Natural killer cell (primary cell): ENCODE measurements around the gene FAM151A. TPM values are rescaled to one million over a fixed set of nuclear protein-coding genes. Genes with fewer than 3 reads are reported as not detected.

Experiments
- ATAC-seq, 3 donors: fragments of 150-1000 bp in 2 of 3; fragments of 200-7000 bp in 1 of 3; cut with Tn5 transposase; 1 replicate in 1 of 3; 2 replicates in 2 of 3; pipeline ENCODE4 v1.10.0; 2021; ENCODE audit warnings: mild to moderate bottlenecking in 2 of 3, moderate library complexity in 2 of 3
- DNase-seq, 2 donors: peaks; one replicate each; pipeline versions ENCODE4 v3.0.0 to v3.0.0-alpha.2; 2013 to 2021; ENCODE audit warnings: mixed read lengths in 1 of 2
- H3K27ac ChIP-seq: one replicate; pipeline ENCODE4 v1.5.1; 2013; ENCODE audit warnings: mild to moderate bottlenecking, low read length
- H3K27me3 ChIP-seq: one replicate; pipeline ENCODE4 v1.6.1; 2013; ENCODE audit warnings: low read length; ENCODE audit not compliant: control insufficient read depth, insufficient read depth
- H3K36me3 ChIP-seq: one replicate; pipeline ENCODE4 v1.6.1; 2013; ENCODE audit warnings: low read length; ENCODE audit not compliant: control insufficient read depth, insufficient read depth
- H3K4me1 ChIP-seq: one replicate; pipeline ENCODE4 v1.6.1; 2013; ENCODE audit warnings: low read length; ENCODE audit not compliant: control insufficient read depth, insufficient read depth
- H3K4me3 ChIP-seq: one replicate; pipeline ENCODE4 v1.5.1; 2013; ENCODE audit warnings: low read length
- H3K9me3 ChIP-seq: one replicate; pipeline ENCODE4 v1.6.1; 2013; ENCODE audit warnings: low read length; ENCODE audit not compliant: control insufficient read depth, insufficient read depth
- H3K27ac Mint-ChIP-seq, 2 donors: one replicate each; pipeline ENCODE4 v1.8.0; 2022; ENCODE audit warnings: mild to moderate bottlenecking in 2 of 2, mixed read lengths in 2 of 2, moderate library complexity in 1 of 2
- H3K27me3 Mint-ChIP-seq, 2 donors: one replicate each; pipeline ENCODE4 v1.8.0; 2022; ENCODE audit warnings: low read depth in 2 of 2, mixed read lengths in 2 of 2
- H3K36me3 Mint-ChIP-seq: one replicate; pipeline ENCODE4 v1.8.0; 2022; ENCODE audit warnings: mixed read lengths
- H3K4me1 Mint-ChIP-seq, 2 donors: one replicate each; pipeline ENCODE4 v1.8.0; 2022; ENCODE audit warnings: mixed read lengths in 2 of 2
- H3K4me3 Mint-ChIP-seq: one replicate; pipeline ENCODE4 v1.8.0; 2022; ENCODE audit warnings: mild to moderate bottlenecking, moderate library complexity, mixed read lengths
- H3K9me3 Mint-ChIP-seq, 2 donors: one replicate each; pipeline ENCODE4 v1.8.0; 2022; ENCODE audit warnings: mixed read lengths in 2 of 2
- CTCF ChIP-seq: fragments of 200-600 bp; IDR thresholded peaks from one replicate; pipeline ENCODE4 v1.8.0; 2022; ENCODE audit warnings: antibody characterized with exemption
- WGBS: methylation state at CpG from one replicate; pipeline ENCODE4 v1.1.7; 2013; ENCODE audit warnings: missing lambda C conversion rate; ENCODE audit not compliant: insufficient coverage; 5-methylcytosine and 5-hydroxymethylcytosine counted together
- intact Hi-C: fragments of 100-400 bp; cut with micrococcal nuclease; formaldehyde crosslinking; loops from one replicate; pipeline ENCODE4 v1.14.2; 2022
- total RNA-seq, 4 donors: library from RNA; stranded (reverse); fragments of 120-200 nt in 1 of 4; gene quantifications; one replicate each; pipeline versions ENCODE4 v1.2.3 to v1.2.4, GENCODE V29; 2013 to 2022

The FAM151A gene
- total RNA-seq, 3 donors from 2014 or later (not counting 1 experiment from before 2014, with no cell fraction given), result not detected

GRCh38 chr1:54667797-54668196, 44.5 kb upstream of the FAM151A start:
- no peak overlapping the region for H3K27ac Mint-ChIP-seq
- intact Hi-C loops, result no loop called here
- no peak overlapping the region for H3K27ac ChIP-seq
- H3K36me3 Mint-ChIP-seq, result no peaks in the 10 kb centered on the region
- 89% methylated on average over 2 of the region's 2 CpGs for WGBS
- H3K4me1 Mint-ChIP-seq, result peaks cover 10 to 11% of the 10 kb centered on the region in 2 donors
- TF ChIP-seq CTCF, result no peak
- DNase-seq (no peak), ATAC-seq (no peak)
- H3K36me3 ChIP-seq, result no peaks in the 10 kb centered on the region
- H3K27me3 ChIP-seq, result no peaks in the 10 kb centered on the region
- H3K4me1 ChIP-seq, result peaks cover 4% of the 10 kb centered on the region
- peaks cover 0 to 3% of the 10 kb centered on the region in 2 donors for H3K27me3 Mint-ChIP-seq
- no peak overlapping the region for H3K4me3 Mint-ChIP-seq
- H3K9me3 ChIP-seq, result no peaks in the 10 kb centered on the region
- no peaks in the 10 kb centered on the region for H3K9me3 Mint-ChIP-seq
- no peak overlapping the region for H3K4me3 ChIP-seq

GRCh38 chr1:54666333-54666732, 43.0 kb upstream of the FAM151A start:
- Histone ChIP-seq H3K27ac (no peak overlapping the region), H3K36me3 (no peaks in the 10 kb centered on the region), H3K27me3 (no peaks in the 10 kb centered on the region), H3K4me3 (no peak overlapping the region), H3K9me3 (no peaks in the 10 kb centered on the region), H3K4me1 (no peaks in the 10 kb centered on the region)
- H3K27me3 Mint-ChIP-seq, result peaks cover 0 to 3% of the 10 kb centered on the region in 2 donors
- H3K27ac Mint-ChIP-seq, result no peak overlapping the region
- ATAC-seq (no peak), DNase-seq (no peak)
- no peak for TF ChIP-seq CTCF
- H3K4me3 Mint-ChIP-seq, result no peak overlapping the region
- no peaks in the 10 kb centered on the region for H3K9me3 Mint-ChIP-seq
- WGBS, result 96% methylated on average over 5 of the region's 6 CpGs
- no peaks in the 10 kb centered on the region for H3K36me3 Mint-ChIP-seq
- intact Hi-C loops, result no loop called here
- no peaks in the 10 kb centered on the region for H3K4me1 Mint-ChIP-seq

DNA sequence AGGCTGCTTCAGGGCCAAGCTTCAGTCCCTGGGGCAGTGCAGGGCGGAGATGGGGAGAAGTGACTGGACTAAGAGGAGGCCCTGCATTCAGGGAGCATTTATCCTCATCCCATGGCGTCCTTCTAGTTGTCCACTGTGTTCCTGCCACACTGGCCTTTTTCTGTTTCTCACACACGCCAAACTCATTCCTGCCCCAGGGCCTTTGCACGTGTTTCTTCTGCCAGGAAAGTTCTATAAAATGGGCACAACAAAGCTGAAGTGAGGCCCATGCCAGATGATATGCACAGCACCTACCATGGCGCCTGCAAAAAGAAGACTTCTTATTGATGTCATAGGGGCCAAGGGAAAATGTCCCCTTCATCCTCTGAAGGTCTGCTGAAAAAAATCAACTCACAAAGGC, 42.5 kb upstream of the FAM151A start:
- 91% methylated on average over 5 of the region's 5 CpGs for WGBS
- Mint-ChIP-seq H3K36me3 (no peaks in the 10 kb centered on the region), H3K27me3 (peaks cover 0 to 3% of the 10 kb centered on the region in 2 donors), H3K4me1 (no peaks in the 10 kb centered on the region), H3K27ac (no peak overlapping the region), H3K4me3 (no peak overlapping the region), H3K9me3 (no peaks in the 10 kb centered on the region)
- TF ChIP-seq CTCF, result no peak
- no peaks in the 10 kb centered on the region for H3K9me3 ChIP-seq
- H3K27ac ChIP-seq, result no peak overlapping the region
- no peaks in the 10 kb centered on the region for H3K36me3 ChIP-seq
- ATAC-seq (no peak), DNase-seq (no peak)
- H3K4me1 ChIP-seq, result no peaks in the 10 kb centered on the region
- intact Hi-C loops, result no loop called here
- no peak overlapping the region for H3K4me3 ChIP-seq
- no peaks in the 10 kb centered on the region for H3K27me3 ChIP-seq

DNA sequence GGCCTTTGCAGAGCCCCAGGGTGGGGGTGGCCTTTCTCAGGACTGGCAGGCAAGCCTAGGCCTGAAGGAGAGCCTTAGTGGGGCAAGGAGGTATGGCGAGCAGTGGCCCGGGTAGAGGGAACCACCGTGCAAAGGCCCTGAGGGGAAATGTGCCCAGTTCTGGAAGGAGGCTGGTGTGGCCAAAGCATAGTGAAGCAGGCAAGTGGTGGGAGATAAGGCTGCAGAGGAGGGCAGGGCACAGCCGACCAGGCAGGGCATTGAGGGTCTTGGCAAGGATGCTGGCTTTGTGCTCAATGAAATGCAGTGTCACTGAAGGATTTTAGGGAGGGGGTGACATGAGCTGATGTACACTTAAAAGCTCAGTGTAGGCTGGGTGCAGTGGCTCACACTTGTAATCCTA, 41.0 kb upstream of the FAM151A start:
- Histone ChIP-seq H3K4me1 (no peaks in the 10 kb centered on the region), H3K27ac (no peak overlapping the region), H3K27me3 (no peaks in the 10 kb centered on the region), H3K9me3 (no peaks in the 10 kb centered on the region), H3K4me3 (no peak overlapping the region), H3K36me3 (no peaks in the 10 kb centered on the region)
- TF ChIP-seq CTCF, result no peak
- H3K4me1 Mint-ChIP-seq, result no peaks in the 10 kb centered on the region
- H3K27ac Mint-ChIP-seq, result peak overlapping the region in 1 of 2 donors; percentile 7
- intact Hi-C loops, result no loop called here
- no peak overlapping the region for H3K4me3 Mint-ChIP-seq
- no peaks in the 10 kb centered on the region for H3K36me3 Mint-ChIP-seq
- DNase-seq, result no peak
- H3K27me3 Mint-ChIP-seq, result peaks cover 0 to 3% of the 10 kb centered on the region in 2 donors
- 91% methylated on average over 4 of the region's 4 CpGs for WGBS
- no peak for ATAC-seq
- H3K9me3 Mint-ChIP-seq, result no peaks in the 10 kb centered on the region
